ENCODE data around the gene CILP. TPM values are rescaled to one million over a fixed set of nuclear protein-coding genes. Genes with fewer than 3 reads are reported as not detected.

CILP gene
- total RNA-seq, 2 experiments from 2014 or later, result 0.06 TPM; not detected in 1

- no peak for DNase-seq (ENCODE audit: low spot score)
- no peaks in the 10 kb centered on the region for H3K36me3 ChIP-seq (ENCODE audit: insufficient read depth, low read length)
- no peak overlapping the region for H3K4me2 ChIP-seq (ENCODE audit: low read length)
- H3K27ac ChIP-seq (ENCODE audit: low read depth, low read length, poor library complexity, severe bottlenecking), result no peak overlapping the region
- intact Hi-C loops (cut with micrococcal nuclease; ENCODE audit: unreplicated experiment), result no loop called here
- H3K79me2 ChIP-seq (ENCODE audit: insufficient read depth, low read depth, low read length), result no peaks in the 10 kb centered on the region
- H3K9me3 ChIP-seq (ENCODE audit: low read length), result no peaks in the 10 kb centered on the region
- no TSS peak for BruUV-seq (replicated peaks)
- no peaks in the 10 kb centered on the region for H3K4me1 ChIP-seq (ENCODE audit: insufficient read depth, low read length, poor library complexity, severe bottlenecking)
- CTCF ChIA-PET (ENCODE audit: unreplicated experiment), result no interaction called here
- TF ChIP-seq EZH2phosphoT487 (IDR thresholded peaks at IDR 0.05; ENCODE audit: borderline replicate concordance, low read depth, low read length), result no peak
- TF ChIP-seq, protein P1, sequence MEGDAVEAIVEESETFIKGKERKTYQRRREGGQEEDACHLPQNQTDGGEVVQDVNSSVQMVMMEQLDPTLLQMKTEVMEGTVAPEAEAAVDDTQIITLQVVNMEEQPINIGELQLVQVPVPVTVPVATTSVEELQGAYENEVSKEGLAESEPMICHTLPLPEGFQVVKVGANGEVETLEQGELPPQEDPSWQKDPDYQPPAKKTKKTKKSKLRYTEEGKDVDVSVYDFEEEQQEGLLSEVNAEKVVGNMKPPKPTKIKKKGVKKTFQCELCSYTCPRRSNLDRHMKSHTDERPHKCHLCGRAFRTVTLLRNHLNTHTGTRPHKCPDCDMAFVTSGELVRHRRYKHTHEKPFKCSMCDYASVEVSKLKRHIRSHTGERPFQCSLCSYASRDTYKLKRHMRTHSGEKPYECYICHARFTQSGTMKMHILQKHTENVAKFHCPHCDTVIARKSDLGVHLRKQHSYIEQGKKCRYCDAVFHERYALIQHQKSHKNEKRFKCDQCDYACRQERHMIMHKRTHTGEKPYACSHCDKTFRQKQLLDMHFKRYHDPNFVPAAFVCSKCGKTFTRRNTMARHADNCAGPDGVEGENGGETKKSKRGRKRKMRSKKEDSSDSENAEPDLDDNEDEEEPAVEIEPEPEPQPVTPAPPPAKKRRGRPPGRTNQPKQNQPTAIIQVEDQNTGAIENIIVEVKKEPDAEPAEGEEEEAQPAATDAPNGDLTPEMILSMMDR (conservative IDR thresholded peaks at IDR 0.05; ENCODE audit: low read length), result no peak
- no peak overlapping the region for H2AFZ ChIP-seq (ENCODE audit: low read length)
- H4K20me1 ChIP-seq (ENCODE audit: insufficient read depth, low read length), result no peaks in the 10 kb centered on the region
- H3K9me2 ChIP-seq (ENCODE audit: insufficient read depth, low read length), result no peaks in the 10 kb centered on the region
- H3K4me3 ChIP-seq (ENCODE audit: low read depth, low read length, poor library complexity, severe bottlenecking), result no peak overlapping the region
- POLR2A ChIA-PET, result interaction anchor here (0.5 kb wide), 1 partner anchor 49 kb away, joined by 3 read pairs; no protein-coding TSS in a partner anchor
Observed at GRCh38 chr15:65226221-65226620, 14.9 kb upstream of the CILP start.

DNA sequence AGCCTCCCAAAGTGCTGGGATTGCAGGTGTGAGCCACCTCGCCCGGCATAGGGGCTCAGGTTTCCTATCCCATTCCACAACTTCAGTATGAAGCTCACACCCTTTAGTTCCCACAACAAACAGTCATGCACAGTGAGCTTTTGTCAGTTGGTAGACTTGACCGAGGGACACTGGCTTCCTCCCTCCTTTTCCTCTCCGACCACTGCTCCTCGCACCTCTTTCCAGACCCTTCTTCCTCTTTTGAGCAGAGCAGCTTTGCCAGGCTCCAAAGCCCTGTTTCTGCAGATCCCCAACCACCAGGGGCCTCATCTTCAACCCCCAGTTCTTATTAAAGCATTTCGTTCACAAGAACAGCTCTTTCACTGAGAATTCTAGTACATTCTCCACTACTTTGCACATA, 12.7 kb upstream of the CILP start:
- intact Hi-C loops (cut with micrococcal nuclease; ENCODE audit: unreplicated experiment), result no loop called here
- Histone ChIP-seq H3K9me3 (ENCODE audit: low read length) (no peaks in the 10 kb centered on the region), H3K79me2 (ENCODE audit: insufficient read depth, low read depth, low read length) (no peaks in the 10 kb centered on the region), H3K27ac (ENCODE audit: low read depth, low read length, poor library complexity, severe bottlenecking) (no peak overlapping the region), H3K36me3 (ENCODE audit: insufficient read depth, low read length) (no peaks in the 10 kb centered on the region), H4K20me1 (ENCODE audit: insufficient read depth, low read length) (no peaks in the 10 kb centered on the region), H3K4me2 (ENCODE audit: low read length) (no peak overlapping the region), H2AFZ (ENCODE audit: low read length) (no peak overlapping the region), H3K9me2 (ENCODE audit: insufficient read depth, low read length) (no peaks in the 10 kb centered on the region), H3K4me1 (ENCODE audit: insufficient read depth, low read length, poor library complexity, severe bottlenecking) (no peaks in the 10 kb centered on the region), H3K4me3 (ENCODE audit: low read depth, low read length, poor library complexity, severe bottlenecking) (no peak overlapping the region)
- DNase-seq (ENCODE audit: low spot score), result no peak
- no peak for TF ChIP-seq EZH2phosphoT487 (IDR thresholded peaks at IDR 0.05; ENCODE audit: borderline replicate concordance, low read depth, low read length)
- TF ChIP-seq, protein P1 (conservative IDR thresholded peaks at IDR 0.05; ENCODE audit: low read length), result no peak
- CTCF ChIA-PET (ENCODE audit: unreplicated experiment), result no interaction called here
- POLR2A ChIA-PET, result no interaction called here
- BruUV-seq (replicated peaks), result no TSS peak

- no peak overlapping the region for H3K27ac ChIP-seq (ENCODE audit: low read depth, low read length, poor library complexity, severe bottlenecking)
- ChIA-PET CTCF (ENCODE audit: unreplicated experiment) (no interaction called here), POLR2A (no interaction called here)
- no peak overlapping the region for H2AFZ ChIP-seq (ENCODE audit: low read length)
- intact Hi-C loops (cut with micrococcal nuclease; ENCODE audit: unreplicated experiment), result no loop called here
- TF ChIP-seq EZH2phosphoT487 (IDR thresholded peaks at IDR 0.05; ENCODE audit: borderline replicate concordance, low read depth, low read length), result no peak
- TF ChIP-seq, protein P1 (conservative IDR thresholded peaks at IDR 0.05; ENCODE audit: low read length), result no peak
- DNase-seq (ENCODE audit: low spot score), result no peak
- H3K4me3 ChIP-seq (ENCODE audit: low read depth, low read length, poor library complexity, severe bottlenecking), result no peak overlapping the region
- no peak overlapping the region for H3K4me2 ChIP-seq (ENCODE audit: low read length)
- no peaks in the 10 kb centered on the region for H3K9me3 ChIP-seq (ENCODE audit: low read length)
- H3K9me2 ChIP-seq (ENCODE audit: insufficient read depth, low read length), result no peaks in the 10 kb centered on the region
- H3K4me1 ChIP-seq (ENCODE audit: insufficient read depth, low read length, poor library complexity, severe bottlenecking), result no peaks in the 10 kb centered on the region
- no peaks in the 10 kb centered on the region for H3K36me3 ChIP-seq (ENCODE audit: insufficient read depth, low read length)
- no peaks in the 10 kb centered on the region for H4K20me1 ChIP-seq (ENCODE audit: insufficient read depth, low read length)
- BruUV-seq (replicated peaks), result no TSS peak
- no peaks in the 10 kb centered on the region for H3K79me2 ChIP-seq (ENCODE audit: insufficient read depth, low read depth, low read length)
Observed at GRCh38 chr15:65222891-65223290, 11.6 kb upstream of the CILP start.

Measured in OCI-LY7 (cell line).